Left lung (tissue), 10 donors: ENCODE data around the gene EXTL1. TPM values are rescaled to one million over a fixed set of nuclear protein-coding genes. Genes with fewer than 3 reads are reported as not detected.

Source experiments
- ATAC-seq: fragments of 200-7000 bp; cut with Tn5 transposase; one replicate; pipeline ENCODE4 v1.9.1; 2020; ENCODE audit warnings: moderate library complexity
- DNase-seq, 4 donors: peaks; one replicate each; pipeline ENCODE4 v3.0.0-alpha.2; 2013 to 2020
- H3K27ac ChIP-seq, 2 donors: fragments of 200-600 bp; sonication (generic) in 1 of 2; one replicate each; pipeline versions ENCODE4 v1.5.0 to v1.8.0; 2020 to 2021
- H3K27me3 ChIP-seq, 2 donors: fragments of 200-600 bp; sonication (generic) in 1 of 2; one replicate each; pipeline versions ENCODE4 v1.5.0 to v1.8.0; 2020 to 2021
- H3K36me3 ChIP-seq, 2 donors: fragments of 200-600 bp; sonication (generic) in 1 of 2; one replicate each; pipeline versions ENCODE4 v1.5.0 to v1.8.0; 2020 to 2021
- H3K4me1 ChIP-seq, 2 donors: fragments of 200-600 bp; one replicate each; pipeline ENCODE4 v1.8.0; 2021
- H3K4me3 ChIP-seq, 2 donors: fragments of 200-600 bp; sonication (generic) in 1 of 2; one replicate each; pipeline versions ENCODE4 v1.5.0 to v1.8.0; 2020 to 2021; ENCODE audit warnings: mild to moderate bottlenecking in 1 of 2
- H3K9me3 ChIP-seq, 2 donors: fragments of 200-600 bp; sonication (generic) in 1 of 2; one replicate each; pipeline versions ENCODE4 v1.5.0 to v1.8.0; 2020 to 2021
- CTCF ChIP-seq, 2 donors: fragments of 200-600 bp; sonication (generic) in 1 of 2; IDR thresholded peaks; one replicate each; pipeline versions ENCODE4 v1.5.0 to v1.8.0; 2021; ENCODE audit warnings: antibody characterized with exemption in 2 of 2
- intact Hi-C, 2 donors: fragments of 100-400 bp; cut with DNase I; formaldehyde crosslinking; loops; one replicate each; pipeline versions ENCODE4 v1.11.2 to v1.14.2; 2022
- polyA plus RNA-seq, 6 donors: library from polyadenylated mRNA; unstranded; fragments of 120-200 nt; gene quantifications; one replicate each; pipeline ENCODE4 v1.2.1, GENCODE V29; 2013; ENCODE audit not compliant: insufficient read length in 6 of 6
- total RNA-seq, 2 donors: library from RNA; stranded (reverse); fragmentation: NEBNext Ultra II Directional; extraction: Animal tissue kit (Norgen Biotek cat#: 25700); gene quantifications; one replicate each; pipeline ENCODE4 v1.2.1, GENCODE V29; 2021
- donor health status: DM: no; HTN: yes; CAD: no.
- donor health status: DM: no; HTN: no; CAD: no.

Gene EXTL1
- total and polyA plus RNA-seq, 8 donors: 0.13 to 1.0 (median 0.79) TPM

- TF ChIP-seq CTCF (IDR thresholded peaks at IDR 0.05): no peak
- DNase-seq (no peak), ATAC-seq (no peak)
- H3K4me1 ChIP-seq: no peaks in the 10 kb centered on the region
- no peak overlapping the region for H3K27ac ChIP-seq
- no peaks in the 10 kb centered on the region for H3K9me3 ChIP-seq
- H3K36me3 ChIP-seq: no peaks in the 10 kb centered on the region
- H3K4me3 ChIP-seq: no peak overlapping the region
- intact Hi-C loops: no loop called here
- H3K27me3 ChIP-seq: peaks cover 5 to 35% of the 10 kb centered on the region in 2 donors
Observed at GRCh38 chr1:26077524-26077923, 55.9 kb downstream of the EXTL1 start.

GRCh38 chr1:26078286-26079177 lies 57.0 kb downstream of the EXTL1 start:
- H3K36me3 ChIP-seq: no peaks in the 10 kb centered on the region
- intact Hi-C loops: no loop called here
- no peak for TF ChIP-seq CTCF (IDR thresholded peaks at IDR 0.05)
- ATAC-seq (no peak), DNase-seq (no peak)
- H3K4me3 ChIP-seq: no peak overlapping the region
- H3K27me3 ChIP-seq: peaks cover 0 to 34% of the 10 kb centered on the region in 2 donors
- no peaks in the 10 kb centered on the region for H3K9me3 ChIP-seq
- no peak overlapping the region for H3K27ac ChIP-seq
- no peaks in the 10 kb centered on the region for H3K4me1 ChIP-seq

- Histone ChIP-seq H3K4me3 (no peak overlapping the region), H3K36me3 (no peaks in the 10 kb centered on the region), H3K27me3 (peaks cover 0 to 28% of the 10 kb centered on the region in 2 donors), H3K4me1 (no peaks in the 10 kb centered on the region), H3K9me3 (no peaks in the 10 kb centered on the region), H3K27ac (no peak overlapping the region)
- intact Hi-C loops: no loop called here
- DNase-seq (no peak), ATAC-seq (no peak)
- no peak for TF ChIP-seq CTCF (IDR thresholded peaks at IDR 0.05)
Observed at GRCh38 chr1:26079178-26079563, 57.6 kb downstream of the EXTL1 start.

- no peak for TF ChIP-seq CTCF (IDR thresholded peaks at IDR 0.05)
- no peak overlapping the region for H3K27ac ChIP-seq
- no peaks in the 10 kb centered on the region for H3K9me3 ChIP-seq
- DNase-seq (no peak), ATAC-seq (no peak)
- intact Hi-C loops: no loop called here
- no peak overlapping the region for H3K4me3 ChIP-seq
- H3K36me3 ChIP-seq: no peaks in the 10 kb centered on the region
- H3K4me1 ChIP-seq: no peaks in the 10 kb centered on the region
- H3K27me3 ChIP-seq: peaks cover 0 to 18% of the 10 kb centered on the region in 2 donors
Observed at GRCh38 chr1:26079960-26080814, 58.6 kb downstream of the EXTL1 start.
